OCI-LY3 (cell line): ENCODE data around the gene KLHDC8B.

Experiments
- EZH2phosphoT487 ChIP-seq: fragments of 200-600 bp; shearing (Covaris generic); IDR thresholded peaks from 2 replicates; pipeline ENCODE4 v1.6.1; 2018; ENCODE audit warnings: antibody characterized with exemption, mixed run types, low read depth
- TF ChIP-seq, protein P1 (sequence below): fragments of 200-600, 300-600 bp; sonication (generic); IDR thresholded peaks from 2 replicates; pipeline ENCODE4 v1.5.1; 2014; ENCODE audit warnings: antibody characterized with exemption, low read length, low read depth

DNA sequence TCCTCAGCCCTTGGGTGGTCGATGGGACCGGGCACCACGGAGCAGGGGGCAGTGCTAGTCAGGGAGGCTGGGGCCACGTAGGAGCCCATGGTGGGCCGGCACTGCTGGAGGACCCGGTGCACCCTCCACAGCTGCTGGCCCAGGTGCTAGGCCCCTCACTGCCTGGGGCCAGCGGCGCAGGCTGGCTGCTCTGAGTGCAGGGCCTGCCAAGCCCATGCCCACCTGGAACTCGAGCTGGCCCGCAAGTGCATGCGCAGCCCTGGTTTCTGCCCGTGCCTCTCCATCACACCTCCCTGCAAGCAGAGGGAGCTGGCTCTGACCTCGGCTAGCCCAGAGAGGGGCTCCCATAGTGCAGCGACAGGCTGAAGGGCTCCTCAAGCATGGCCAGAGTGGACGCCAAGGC is 42.1 kb downstream of the KLHDC8B start:
- TF ChIP-seq, protein P1, sequence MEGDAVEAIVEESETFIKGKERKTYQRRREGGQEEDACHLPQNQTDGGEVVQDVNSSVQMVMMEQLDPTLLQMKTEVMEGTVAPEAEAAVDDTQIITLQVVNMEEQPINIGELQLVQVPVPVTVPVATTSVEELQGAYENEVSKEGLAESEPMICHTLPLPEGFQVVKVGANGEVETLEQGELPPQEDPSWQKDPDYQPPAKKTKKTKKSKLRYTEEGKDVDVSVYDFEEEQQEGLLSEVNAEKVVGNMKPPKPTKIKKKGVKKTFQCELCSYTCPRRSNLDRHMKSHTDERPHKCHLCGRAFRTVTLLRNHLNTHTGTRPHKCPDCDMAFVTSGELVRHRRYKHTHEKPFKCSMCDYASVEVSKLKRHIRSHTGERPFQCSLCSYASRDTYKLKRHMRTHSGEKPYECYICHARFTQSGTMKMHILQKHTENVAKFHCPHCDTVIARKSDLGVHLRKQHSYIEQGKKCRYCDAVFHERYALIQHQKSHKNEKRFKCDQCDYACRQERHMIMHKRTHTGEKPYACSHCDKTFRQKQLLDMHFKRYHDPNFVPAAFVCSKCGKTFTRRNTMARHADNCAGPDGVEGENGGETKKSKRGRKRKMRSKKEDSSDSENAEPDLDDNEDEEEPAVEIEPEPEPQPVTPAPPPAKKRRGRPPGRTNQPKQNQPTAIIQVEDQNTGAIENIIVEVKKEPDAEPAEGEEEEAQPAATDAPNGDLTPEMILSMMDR, result no peak
- no peak for TF ChIP-seq EZH2phosphoT487
